Head of caudate nucleus (tissue), 42 donors: Measurements from ENCODE around the gene NT5C1A.

Source experiments
- DNase-seq, 42 donors: peaks; one replicate each; pipeline versions ENCODE4 v3.0.0 to v3.0.0-alpha.2; 2020 to 2021; ENCODE audit warnings: mixed read lengths in 7 of 42
- intact Hi-C: fragments of 100-400 bp; cut with DNase I; formaldehyde crosslinking; loops from one replicate; pipeline ENCODE4 v1.15.0; 2022

The NT5C1A gene

DNA sequence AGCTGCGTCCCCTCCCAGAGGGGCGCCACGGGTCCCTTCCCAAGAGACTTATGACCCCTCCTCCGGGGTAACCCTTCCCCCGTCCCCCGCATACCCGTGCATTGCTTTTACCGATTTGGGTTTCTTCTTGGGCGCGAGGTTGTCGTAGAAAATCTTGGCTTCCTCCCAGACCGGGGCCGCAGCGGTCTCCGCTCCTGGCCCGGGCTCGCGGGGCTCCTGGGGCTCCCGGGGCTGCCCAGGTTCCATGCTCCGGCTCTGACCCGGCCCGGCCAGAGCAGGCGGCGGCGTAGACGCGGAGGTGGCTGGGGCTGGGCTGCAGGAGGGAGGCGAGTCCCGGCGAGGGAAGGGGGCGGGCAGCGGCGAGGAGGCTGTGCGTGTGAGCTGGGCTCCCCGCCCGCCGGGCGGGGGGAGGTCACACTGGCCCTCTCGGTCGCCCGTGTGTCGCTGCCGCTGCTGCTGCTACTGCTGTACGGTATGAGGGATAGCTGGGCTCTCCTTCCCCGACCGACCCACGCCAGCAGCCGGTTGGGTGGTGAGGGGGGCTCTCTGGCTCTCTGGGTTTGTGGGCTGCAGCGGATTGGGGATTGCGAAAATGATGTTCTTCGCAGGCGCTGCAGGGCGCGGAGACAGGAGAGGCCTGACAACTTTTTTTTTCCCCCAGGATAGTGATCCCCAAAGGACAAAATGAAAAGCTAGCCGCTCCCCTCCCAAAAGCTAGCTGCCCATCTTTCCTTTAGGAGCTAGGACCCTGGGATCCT, at the start of gene NT5C1A:
Gene NT5C1A (minus strand): TSS at position 315 of the 758 bp plus-strand sequence. CDS start 69 bp downstream, at position 246.
- DNase-seq = peak in 35 of 42 donors; percentile 24 to 71 (median 46)
- intact Hi-C loops = no loop called here

DNA sequence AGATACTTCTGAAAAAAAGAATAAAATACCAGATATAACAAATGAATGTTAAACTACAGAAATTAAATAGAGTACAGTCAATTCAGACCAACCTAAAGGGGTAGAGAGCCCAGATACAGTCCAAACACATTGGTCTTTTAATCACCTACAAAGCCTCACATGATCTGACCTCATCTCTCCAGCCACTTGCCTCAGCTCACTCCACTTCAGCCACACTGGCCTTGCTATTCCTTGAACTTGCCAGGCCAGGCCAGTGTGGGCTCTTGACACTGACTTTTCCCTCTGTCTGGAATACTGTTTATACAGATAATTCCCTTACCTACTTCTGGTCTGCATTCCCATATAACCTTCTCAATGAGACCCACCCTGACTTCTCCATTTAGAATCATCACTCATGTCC, 49.8 kb upstream of the NT5C1A start:
- intact Hi-C loops = no loop called here
- no peak for DNase-seq

GRCh38 chr1:39720094-39720999, 48.4 kb upstream of the NT5C1A start:
- intact Hi-C loops = no loop called here
- DNase-seq = peak in 1 of 42 donors; percentile 40

DNA sequence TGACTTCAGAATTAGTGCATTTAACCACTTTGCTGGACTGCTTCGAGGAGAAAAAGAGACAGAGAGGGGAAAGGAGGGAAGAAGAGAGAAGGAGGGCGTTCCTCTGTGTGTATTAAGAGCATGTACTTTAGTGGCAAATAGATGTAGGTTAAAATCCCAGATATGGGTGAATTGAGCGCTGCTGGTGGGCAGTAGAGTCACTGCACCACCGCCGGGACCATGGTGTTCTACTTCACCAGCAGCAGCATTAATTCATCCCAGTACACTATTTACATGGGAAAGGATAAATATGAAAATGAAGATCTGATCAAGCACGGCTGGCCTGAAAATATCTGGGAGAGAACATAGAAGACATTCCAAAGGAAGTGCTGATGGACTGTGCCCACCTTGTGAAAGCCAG, 45.9 kb upstream of the NT5C1A start:
- DNase-seq = peak in 1 of 42 donors; percentile 8
- intact Hi-C loops = no loop called here

DNA sequence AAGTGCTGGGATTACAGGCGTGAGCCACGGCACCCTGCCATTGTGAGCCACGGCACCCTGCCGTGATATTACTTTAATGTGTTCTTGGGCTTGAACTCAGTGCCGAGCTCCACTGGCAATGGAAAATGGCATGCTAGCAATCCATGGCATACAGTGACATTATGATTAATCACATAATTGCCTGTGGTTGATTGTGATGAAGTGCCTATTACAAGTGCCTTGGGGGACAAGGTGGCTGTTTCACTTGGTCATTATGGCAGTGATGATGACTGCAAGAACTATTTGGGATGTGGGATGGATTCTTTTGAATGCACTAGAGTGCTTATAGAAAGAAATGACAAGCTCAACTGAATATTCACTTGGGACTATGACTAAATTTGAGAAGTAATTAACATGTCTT, 41.6 kb upstream of the NT5C1A start:
- peak in 1 of 42 donors; percentile 21 for DNase-seq
- intact Hi-C loops = no loop called here

DNA sequence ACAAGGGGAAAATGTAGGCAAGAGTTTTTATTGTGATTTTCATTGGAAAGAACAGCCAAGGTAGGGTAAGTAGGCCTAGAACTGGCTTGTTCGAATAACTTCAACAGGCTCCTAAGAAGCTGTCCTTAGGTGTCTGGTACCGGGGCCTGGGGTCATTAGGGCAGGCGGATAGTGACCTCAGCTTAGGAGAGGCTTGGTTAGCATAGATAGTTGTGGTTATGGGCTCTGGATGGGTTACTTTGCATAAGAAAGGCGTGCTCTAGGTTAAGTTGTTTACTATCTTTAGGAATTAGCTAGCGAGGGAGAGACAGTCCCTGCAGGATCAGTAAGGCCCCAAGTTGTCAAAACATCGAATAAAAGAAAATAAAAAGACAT, 40.0 kb upstream of the NT5C1A start:
- intact Hi-C loops = no loop called here
- peak in 1 of 42 donors; percentile 20 for DNase-seq

DNA sequence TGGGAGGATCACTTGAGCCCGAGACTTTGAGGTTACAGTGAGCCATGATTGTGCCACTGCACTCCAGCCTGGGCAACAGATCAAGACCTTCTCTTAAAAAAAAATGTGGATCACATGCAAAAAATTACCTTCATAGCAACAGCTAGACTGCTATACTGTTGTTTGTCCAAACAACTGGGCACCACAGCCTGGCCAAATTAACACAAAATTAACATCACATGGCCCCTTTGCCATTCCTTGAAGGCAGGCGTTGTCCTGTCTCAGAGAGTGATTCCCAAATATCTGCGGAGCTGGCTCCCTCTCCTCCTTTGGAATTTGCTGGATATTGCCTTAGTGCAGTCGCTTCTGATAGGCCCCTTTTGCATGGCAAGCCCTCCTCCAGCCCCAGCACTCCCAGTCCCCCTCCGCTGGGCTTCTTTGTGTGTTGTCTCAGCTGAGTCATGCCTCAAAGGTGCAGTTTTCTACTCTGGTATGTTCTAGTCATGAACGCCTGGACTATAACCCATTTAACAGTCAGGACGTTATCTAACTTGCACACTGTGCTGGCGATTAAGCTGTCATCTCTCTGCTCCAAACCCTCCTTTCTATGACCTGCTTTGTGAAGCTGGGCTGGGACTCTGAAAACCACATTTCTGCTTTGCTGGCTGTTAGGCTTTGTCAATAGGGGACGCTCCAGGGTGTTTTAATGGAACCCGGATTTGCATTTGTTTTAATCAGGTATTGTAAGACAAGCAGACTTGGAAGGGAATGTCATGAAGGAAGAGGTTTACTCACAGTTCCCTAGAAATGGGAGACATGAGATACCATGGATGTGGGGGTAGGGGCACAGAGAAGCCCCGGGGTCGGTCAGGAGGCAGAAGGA, 39.4 kb upstream of the NT5C1A start:
- DNase-seq = peak in 1 of 42 donors; percentile 31
- intact Hi-C loops = no loop called here

DNA sequence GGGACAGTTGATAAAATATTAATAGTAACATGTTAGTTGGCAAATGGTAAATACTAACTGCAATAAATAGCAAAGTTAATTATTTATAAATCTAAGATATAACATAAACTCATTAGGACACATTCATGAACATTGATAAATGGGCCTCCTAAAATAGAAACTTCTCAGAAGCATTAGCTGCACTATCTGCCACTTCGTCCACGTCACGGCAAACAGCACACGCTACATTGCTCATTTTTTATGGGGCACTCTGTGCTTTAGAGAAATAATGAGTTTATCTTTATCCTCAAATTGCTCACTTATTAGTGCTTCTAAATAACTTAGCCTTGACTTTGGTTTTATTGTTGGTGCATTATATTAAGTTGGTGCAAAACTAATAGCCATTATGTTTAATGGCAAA, 35.6 kb upstream of the NT5C1A start:
- intact Hi-C loops = no loop called here
- DNase-seq = no peak

GRCh38 chr1:39704757-39705156, 32.9 kb upstream of the NT5C1A start:
- no peak for DNase-seq
- intact Hi-C loops = no loop called here

DNA sequence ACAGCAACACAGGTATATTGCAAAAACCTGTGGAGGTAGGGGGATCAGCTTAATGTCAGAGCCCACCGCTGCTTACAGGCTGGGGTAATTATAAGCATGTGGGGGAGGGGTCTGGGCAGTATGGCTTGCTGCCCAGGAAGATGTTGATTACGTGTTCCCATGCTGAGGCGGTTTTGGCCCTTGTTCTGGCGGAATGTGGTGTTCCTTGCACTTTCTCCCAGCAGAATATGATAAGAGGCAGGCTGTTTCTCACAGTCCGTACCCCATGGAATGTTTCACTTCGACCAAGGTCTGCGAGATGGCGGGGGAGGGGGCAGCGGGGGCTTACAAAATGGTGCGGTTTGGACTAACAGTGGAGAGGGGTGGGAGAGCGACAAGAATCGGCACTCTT, 29.1 kb upstream of the NT5C1A start:
- intact Hi-C loops = no loop called here
- DNase-seq = no peak

GRCh38 chr1:39700348-39700747, 28.4 kb upstream of the NT5C1A start:
- DNase-seq = no peak
- intact Hi-C loops = no loop called here

- DNase-seq = no peak
- intact Hi-C loops = no loop called here
Measured at GRCh38 chr1:39699419-39699818, 27.5 kb upstream of the NT5C1A start.

DNA sequence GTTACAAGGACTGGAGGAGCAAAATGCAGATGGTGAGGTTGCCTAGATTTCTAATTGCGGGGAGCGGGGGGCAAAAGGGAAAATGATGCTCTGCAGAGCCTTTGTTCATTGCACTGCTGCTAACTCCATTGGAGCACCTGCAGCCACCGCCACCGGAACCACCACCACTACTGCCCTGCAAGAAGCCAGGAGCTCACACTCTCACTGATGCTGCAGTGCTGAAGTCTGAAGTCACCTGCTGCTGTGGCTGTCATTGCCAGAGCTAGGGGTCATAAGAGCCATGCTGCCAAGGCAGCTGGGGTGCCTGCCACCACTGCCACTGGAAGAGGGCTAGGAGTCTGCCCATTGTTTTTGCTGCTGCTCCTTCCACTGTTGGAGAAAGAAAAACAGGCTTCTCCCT, 26.7 kb upstream of the NT5C1A start:
- intact Hi-C loops = no loop called here
- no peak for DNase-seq

- intact Hi-C loops = no loop called here
- no peak for DNase-seq
Measured at GRCh38 chr1:39696448-39696847, 24.5 kb upstream of the NT5C1A start.

- intact Hi-C loops = no loop called here
- peak in 1 of 42 donors; percentile 15 for DNase-seq
Measured at GRCh38 chr1:39695016-39695415, 23.1 kb upstream of the NT5C1A start.

- no peak for DNase-seq
- intact Hi-C loops = no loop called here
Measured at GRCh38 chr1:39694026-39694425, 22.1 kb upstream of the NT5C1A start.

DNA sequence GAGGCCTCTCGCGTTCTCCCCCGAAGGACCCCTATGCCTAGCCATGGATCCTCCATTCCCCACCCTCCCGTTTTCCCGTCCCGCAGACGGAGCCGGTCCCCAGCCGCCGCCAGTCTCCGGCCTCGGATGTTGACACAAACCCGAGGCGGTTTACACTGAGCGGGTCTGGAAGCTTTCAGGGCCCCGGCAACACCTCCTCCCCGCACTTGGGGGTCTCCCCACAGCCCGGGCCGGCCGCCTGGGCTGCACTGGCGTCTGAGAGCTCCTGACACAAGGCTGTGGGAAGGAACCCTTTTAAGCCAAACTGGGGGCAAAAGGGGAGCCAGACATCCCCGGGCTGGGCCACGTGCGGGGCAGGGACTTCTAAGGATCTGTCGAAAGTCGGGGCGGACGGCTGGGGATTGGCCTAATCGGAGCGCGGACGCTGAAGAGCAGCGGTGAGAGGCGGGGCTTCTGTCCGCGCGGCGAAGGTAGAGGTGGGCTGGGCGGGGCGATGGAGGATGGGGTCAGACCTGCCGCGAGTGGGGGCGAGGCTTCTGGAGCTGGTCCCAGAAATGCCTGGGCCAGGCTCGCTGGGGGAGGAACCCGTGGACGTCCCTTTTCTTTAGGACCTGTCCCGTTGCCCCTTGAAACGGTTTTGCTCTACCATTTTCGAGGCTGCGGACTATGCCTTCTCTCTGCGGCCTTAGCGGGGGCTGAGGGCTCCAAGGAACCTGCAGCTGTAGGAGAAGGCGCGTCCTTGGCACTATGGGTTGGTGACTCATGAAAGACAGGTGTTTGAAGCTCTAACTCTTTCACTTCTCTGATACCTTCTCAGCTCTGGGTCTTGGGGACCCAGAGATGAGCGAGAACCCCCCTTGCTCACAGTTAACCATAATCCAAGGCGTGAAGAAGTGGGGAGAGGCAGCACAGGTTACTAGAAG, 20.5 kb upstream of the NT5C1A start:
- intact Hi-C loops = no loop called here
- DNase-seq = peak in 7 of 42 donors; percentile 8 to 47 (median 27)

- peak; percentile 70 to 97 (median 92) for DNase-seq
- intact Hi-C loops = no loop called here
Measured at GRCh38 chr1:39691383-39692151, 19.7 kb upstream of the NT5C1A start, which contains the start of gene HPCAL4. Gene HPCAL4, minus strand, starts transcription at chr1:39691433. Its CDS starts 6,830 bp downstream, at chr1:39684603.
